CD14-positive monocyte (primary cell): Measurements from ENCODE around the gene TRAPPC3. TPM values are rescaled to one million over a fixed set of nuclear protein-coding genes. Genes with fewer than 3 reads are reported as not detected.

ENCODE experiments used
- DNase-seq, 3 donors: peaks; one replicate each; pipeline ENCODE4 v3.0.0-alpha.2; 2011 to 2022
- H2AFZ ChIP-seq: 2 replicates; pipeline ENCODE4 v1.6.0; 2012; ENCODE audit warnings: mild to moderate bottlenecking, low read depth, low read length, inconsistent platforms; ENCODE audit not compliant: insufficient read depth, poor library complexity, severe bottlenecking
- H3K27ac ChIP-seq, 2 donors: 1 replicate in 1 of 2; 2 replicates in 1 of 2; pipeline ENCODE4 v1.5.1; 2012 to 2013; ENCODE audit warnings: low read length in 2 of 2, control low read depth in 1 of 2, inconsistent platforms in 1 of 2, low read depth in 1 of 2, mild to moderate bottlenecking in 1 of 2
- H3K27me3 ChIP-seq, 2 donors: one replicate each; pipeline versions ENCODE4 v1.6.0 to v1.6.1; 2011 to 2013; ENCODE audit warnings: low read length in 2 of 2; ENCODE audit not compliant: control insufficient read depth in 2 of 2, insufficient read depth in 2 of 2
- H3K36me3 ChIP-seq, 2 donors: replicated peaks in 1 of 2; 1 replicate in 1 of 2; 2 replicates in 1 of 2; pipeline versions ENCODE4 v1.5.1 to v1.6.1; 2012 to 2013; ENCODE audit warnings: low read length in 2 of 2, control low read depth in 1 of 2, inconsistent platforms in 1 of 2, mild to moderate bottlenecking in 1 of 2; ENCODE audit not compliant: insufficient read depth in 2 of 2, control insufficient read depth in 1 of 2
- H3K4me1 ChIP-seq, 2 donors: 1 replicate in 1 of 2; 2 replicates in 1 of 2; pipeline versions ENCODE4 v1.5.1 to v1.6.1; 2012 to 2013; ENCODE audit warnings: low read length in 2 of 2, control low read depth in 1 of 2, inconsistent platforms in 1 of 2, mild to moderate bottlenecking in 1 of 2, moderate library complexity in 1 of 2; ENCODE audit not compliant: insufficient read depth in 2 of 2, control insufficient read depth in 1 of 2
- H3K4me2 ChIP-seq: replicated peaks from 2 replicates; pipeline ENCODE3; 2012; ENCODE audit warnings: low read length, moderate library complexity, mild to moderate bottlenecking; ENCODE audit not compliant: poor library complexity, severe bottlenecking; ENCODE audit errors: extremely low read depth
- H3K4me3 ChIP-seq, 3 experiments: fragments of 200-600 bp in 1 of 3; sonication (generic) in 1 of 3; replicated peaks in 1 of 3; 1 replicate in 2 of 3; 2 replicates in 1 of 3; pipeline ENCODE4 v1.5.1; 2011 to 2013; ENCODE audit warnings: low read length in 3 of 3, mild to moderate bottlenecking in 3 of 3, control low read depth in 2 of 3, low read depth in 2 of 3, inconsistent platforms in 1 of 3, moderate library complexity in 1 of 3
- H3K79me2 ChIP-seq: 2 replicates; pipeline ENCODE4 v1.6.0; 2012; ENCODE audit warnings: mild to moderate bottlenecking, control low read depth, inconsistent platforms, low read length, moderate library complexity; ENCODE audit not compliant: insufficient read depth
- H3K9ac ChIP-seq: 2 replicates; pipeline ENCODE4 v1.6.0; 2017; ENCODE audit warnings: low read length, mild to moderate bottlenecking; ENCODE audit not compliant: insufficient read depth, poor library complexity, severe bottlenecking
- H3K9me3 ChIP-seq, 2 donors: replicated peaks in 1 of 2; 1 replicate in 1 of 2; 2 replicates in 1 of 2; pipeline versions ENCODE4 v1.5.1 to v1.6.1; 2012 to 2013; ENCODE audit warnings: low read length in 2 of 2, control low read depth in 1 of 2; ENCODE audit not compliant: control insufficient read depth in 1 of 2, insufficient read depth in 1 of 2
- H4K20me1 ChIP-seq: 2 replicates; pipeline ENCODE4 v1.6.0; 2012; ENCODE audit warnings: mild to moderate bottlenecking, low read length, control low read depth, moderate library complexity; ENCODE audit not compliant: insufficient read depth
- H3K27ac Mint-ChIP-seq, 7 donors: one replicate each; pipeline ENCODE4 v1.8.0; 2020; ENCODE audit warnings: mild to moderate bottlenecking in 7 of 7, mixed read lengths in 7 of 7, moderate library complexity in 6 of 7, inconsistent platforms in 2 of 7
- H3K27me3 Mint-ChIP-seq, 3 donors: one replicate each; pipeline ENCODE4 v1.8.0; 2021 to 2022; ENCODE audit warnings: low read depth in 3 of 3, mild to moderate bottlenecking in 3 of 3, mixed read lengths in 3 of 3, moderate library complexity in 3 of 3, inconsistent platforms in 1 of 3
- H3K36me3 Mint-ChIP-seq, 2 donors: one replicate each; pipeline ENCODE4 v1.8.0; 2020; ENCODE audit warnings: mixed read lengths in 2 of 2, inconsistent platforms in 1 of 2, mild to moderate bottlenecking in 1 of 2
- H3K4me1 Mint-ChIP-seq: one replicate; pipeline ENCODE4 v1.8.0; 2020; ENCODE audit warnings: mild to moderate bottlenecking, mixed read lengths
- H3K4me3 Mint-ChIP-seq, 2 donors: one replicate each; pipeline ENCODE4 v1.8.0; 2020; ENCODE audit warnings: mild to moderate bottlenecking in 2 of 2, mixed read lengths in 2 of 2, moderate library complexity in 1 of 2
- H3K9me3 Mint-ChIP-seq, 7 donors: one replicate each; pipeline ENCODE4 v1.8.0; 2020 to 2022; ENCODE audit warnings: mixed read lengths in 7 of 7, mild to moderate bottlenecking in 6 of 7, moderate library complexity in 6 of 7, inconsistent platforms in 2 of 7
- WGBS: methylation state at CpG from one replicate; pipeline ENCODE4 v1.1.5; 2013; ENCODE audit warnings: missing lambda C conversion rate; ENCODE audit not compliant: insufficient coverage; 5-methylcytosine and 5-hydroxymethylcytosine counted together
- intact Hi-C, 2 donors: fragments of 100-400 bp; cut with micrococcal nuclease; formaldehyde crosslinking; loops; one replicate each; pipeline versions ENCODE4 v1.15.0 to v1.15.1; 2023
- polyA plus RNA-seq, 3 donors: library from polyadenylated mRNA; depleted of rRNA in 1 of 3; unstranded in 2 of 3; stranded (reverse) in 1 of 3; fragments of 300-500 nt in 2 of 3; fragments of >200 nt in 1 of 3; fragmentation: Illumina TruSeq in 2 of 3; gene quantifications; 1 replicate in 2 of 3; 2 replicates in 1 of 3; pipeline ENCODE4 v1.2.3, GENCODE V29; 2012 to 2021
- TF ChIP-seq, protein P1 (sequence below): fragments of 200-600 bp; IDR thresholded peaks from one replicate; pipeline ENCODE4 v1.8.0; 2022; ENCODE audit warnings: antibody characterized with exemption, mild to moderate bottlenecking

The TRAPPC3 gene
- polyA plus RNA-seq, 3 donors, result 61.1 to 136 (median 125) TPM

DNA sequence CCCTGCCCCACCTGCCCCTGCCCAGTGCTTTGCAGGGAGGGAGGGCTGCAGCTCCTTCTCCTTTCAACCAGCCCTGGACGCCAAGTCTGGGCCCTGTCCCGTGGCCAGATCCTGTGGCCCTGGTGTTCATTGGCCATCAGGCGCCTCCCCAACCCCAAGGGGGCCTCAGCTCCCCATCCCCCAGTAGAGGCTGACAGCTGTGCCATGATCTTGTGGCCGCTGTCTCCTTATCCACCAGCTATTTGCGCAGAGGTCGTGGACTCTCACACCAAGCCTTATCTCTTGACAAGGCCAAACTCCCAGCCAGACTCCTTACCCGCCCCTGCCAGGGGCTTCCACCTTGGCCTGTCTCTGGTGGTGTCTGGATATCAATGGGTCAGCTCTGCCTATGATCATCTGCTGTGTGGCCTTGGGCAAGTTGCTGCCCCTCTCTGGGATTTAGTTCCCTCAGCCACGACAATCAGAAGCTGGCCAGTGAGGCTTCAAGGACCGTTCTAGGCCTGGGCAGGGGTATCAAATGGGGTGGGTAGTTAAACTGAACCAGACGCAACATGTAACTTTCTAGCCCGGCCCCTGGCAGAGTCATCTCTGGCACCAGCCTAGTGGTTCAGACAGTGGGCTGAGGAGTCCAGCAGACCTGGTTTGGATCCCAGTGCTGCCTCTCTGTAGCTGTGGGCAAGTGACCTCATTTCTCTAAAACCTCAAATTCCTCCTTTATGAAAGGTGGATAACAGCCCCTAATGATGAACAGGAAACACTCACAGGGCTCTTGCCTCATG lies 21.0 kb downstream of the TRAPPC3 start:
- Mint-ChIP-seq H3K9me3 (no peaks in the 10 kb centered on the region), H3K4me1 (peaks cover 34% of the 10 kb centered on the region), H3K36me3 (peaks cover 2 to 3% of the 10 kb centered on the region in 2 donors), H3K27ac (peak overlapping the region in 3 of 7 donors; percentile 19 to 63 (median 30)), H3K27me3 (peaks cover 4 to 15% (median 8%) of the 10 kb centered on the region in 3 donors), H3K4me3 (no peak overlapping the region)
- Histone ChIP-seq H3K9me3 (no peaks in the 10 kb centered on the region), H3K9ac (peak overlapping the region; percentile 4), H2AFZ (no peak overlapping the region), H3K27me3 (no peaks in the 10 kb centered on the region), H3K27ac (no peak overlapping the region), H4K20me1 (no peaks in the 10 kb centered on the region), H3K4me3 (no peak overlapping the region), H3K4me1 (peaks cover 31 to 40% of the 10 kb centered on the region in 2 donors), H3K36me3 (no peaks in the 10 kb centered on the region), H3K4me2 (no peak overlapping the region), H3K79me2 (no peaks in the 10 kb centered on the region)
- no peak for DNase-seq
- TF ChIP-seq, protein P1, sequence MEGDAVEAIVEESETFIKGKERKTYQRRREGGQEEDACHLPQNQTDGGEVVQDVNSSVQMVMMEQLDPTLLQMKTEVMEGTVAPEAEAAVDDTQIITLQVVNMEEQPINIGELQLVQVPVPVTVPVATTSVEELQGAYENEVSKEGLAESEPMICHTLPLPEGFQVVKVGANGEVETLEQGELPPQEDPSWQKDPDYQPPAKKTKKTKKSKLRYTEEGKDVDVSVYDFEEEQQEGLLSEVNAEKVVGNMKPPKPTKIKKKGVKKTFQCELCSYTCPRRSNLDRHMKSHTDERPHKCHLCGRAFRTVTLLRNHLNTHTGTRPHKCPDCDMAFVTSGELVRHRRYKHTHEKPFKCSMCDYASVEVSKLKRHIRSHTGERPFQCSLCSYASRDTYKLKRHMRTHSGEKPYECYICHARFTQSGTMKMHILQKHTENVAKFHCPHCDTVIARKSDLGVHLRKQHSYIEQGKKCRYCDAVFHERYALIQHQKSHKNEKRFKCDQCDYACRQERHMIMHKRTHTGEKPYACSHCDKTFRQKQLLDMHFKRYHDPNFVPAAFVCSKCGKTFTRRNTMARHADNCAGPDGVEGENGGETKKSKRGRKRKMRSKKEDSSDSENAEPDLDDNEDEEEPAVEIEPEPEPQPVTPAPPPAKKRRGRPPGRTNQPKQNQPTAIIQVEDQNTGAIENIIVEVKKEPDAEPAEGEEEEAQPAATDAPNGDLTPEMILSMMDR, result no peak
- WGBS, result 92% methylated on average over 9 of the region's 11 CpGs
- intact Hi-C loops, result no loop called here

DNA sequence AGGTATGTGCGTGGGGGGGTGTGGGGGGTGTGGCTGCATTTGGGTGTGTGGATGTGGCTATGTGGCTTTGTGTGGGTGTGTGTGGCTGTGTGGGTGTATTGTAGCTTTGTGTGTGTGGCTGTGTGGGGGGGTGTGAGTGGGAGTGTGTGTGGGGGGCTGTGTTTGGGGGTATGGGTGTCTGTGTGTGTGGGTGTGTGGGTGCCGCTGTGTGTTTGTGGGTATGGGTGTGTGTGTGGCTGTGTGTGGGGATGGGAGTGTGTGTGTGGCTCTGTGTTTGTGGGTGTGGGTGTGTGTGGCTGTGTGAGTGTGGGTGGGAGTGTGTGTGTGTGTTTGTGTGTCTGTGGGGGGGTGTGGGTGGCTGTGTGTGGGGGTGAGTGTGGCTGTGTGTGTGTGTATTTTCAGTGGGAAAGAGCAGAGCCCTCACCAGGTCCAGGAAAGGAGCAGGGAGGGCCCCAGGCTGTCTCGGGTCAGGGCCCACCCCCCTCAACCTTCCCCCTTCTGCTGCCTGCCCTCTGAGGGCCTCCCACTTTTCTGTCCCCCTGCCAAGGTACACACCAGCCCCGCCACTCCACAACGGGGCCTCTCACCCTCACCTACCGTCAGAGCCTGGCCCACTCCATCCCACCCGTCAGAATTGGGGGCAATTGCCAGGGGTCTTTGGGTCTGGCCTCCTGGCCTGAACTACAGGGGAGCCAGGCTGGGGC lies 22.3 kb downstream of the TRAPPC3 start:
- H3K9ac ChIP-seq, result no peak overlapping the region
- H3K9me3 Mint-ChIP-seq, result no peaks in the 10 kb centered on the region

More for the DNA sequence above, 22.3 kb downstream of the TRAPPC3 start:
- H3K36me3 ChIP-seq, result no peaks in the 10 kb centered on the region
- intact Hi-C loops, result no loop called here
- no peak overlapping the region for H2AFZ ChIP-seq
- no peak overlapping the region for H3K4me2 ChIP-seq
- Mint-ChIP-seq H3K27me3 (peaks cover 4 to 15% (median 8%) of the 10 kb centered on the region in 3 donors), H3K4me1 (peaks cover 48% of the 10 kb centered on the region), H3K27ac (peak overlapping the region in 1 of 7 donors; percentile 50), H3K36me3 (peaks cover 3 to 5% of the 10 kb centered on the region in 2 donors), H3K4me3 (no peak overlapping the region)
- DNase-seq, result no peak
- no peaks in the 10 kb centered on the region for H3K9me3 ChIP-seq
- H3K27ac ChIP-seq, result no peak overlapping the region
- H3K4me3 ChIP-seq, result no peak overlapping the region
- no peaks in the 10 kb centered on the region for H4K20me1 ChIP-seq
- peaks cover 44 to 54% of the 10 kb centered on the region in 2 donors for H3K4me1 ChIP-seq
- TF ChIP-seq, protein P1, result no peak
- no peaks in the 10 kb centered on the region for H3K27me3 ChIP-seq
- 73% methylated on average over 3 of the region's 7 CpGs for WGBS
- H3K79me2 ChIP-seq, result peaks cover 3% of the 10 kb centered on the region
